ES-I3 (cell line): ENCODE data around the gene SYNE2.

Experiments
- H3K36me3 ChIP-seq: 2 replicates; pipeline ENCODE4 v1.6.1; 2013; ENCODE audit warnings: mild to moderate bottlenecking, low read length, control low read depth, moderate library complexity; ENCODE audit not compliant: insufficient read depth
- H3K4me1 ChIP-seq: 2 replicates; pipeline ENCODE4 v1.6.1; 2013; ENCODE audit warnings: mild to moderate bottlenecking, control low read depth, low read length; ENCODE audit not compliant: insufficient read depth
- H3K9ac ChIP-seq: 2 replicates; pipeline ENCODE4 v1.6.1; 2013; ENCODE audit warnings: low read depth, mild to moderate bottlenecking, low read length, moderate library complexity
- H3K9me3 ChIP-seq: 2 replicates; pipeline ENCODE4 v1.6.1; 2013; ENCODE audit warnings: mild to moderate bottlenecking, low read length, moderate library complexity; ENCODE audit not compliant: control insufficient read depth, insufficient read depth

SYNE2 gene

DNA sequence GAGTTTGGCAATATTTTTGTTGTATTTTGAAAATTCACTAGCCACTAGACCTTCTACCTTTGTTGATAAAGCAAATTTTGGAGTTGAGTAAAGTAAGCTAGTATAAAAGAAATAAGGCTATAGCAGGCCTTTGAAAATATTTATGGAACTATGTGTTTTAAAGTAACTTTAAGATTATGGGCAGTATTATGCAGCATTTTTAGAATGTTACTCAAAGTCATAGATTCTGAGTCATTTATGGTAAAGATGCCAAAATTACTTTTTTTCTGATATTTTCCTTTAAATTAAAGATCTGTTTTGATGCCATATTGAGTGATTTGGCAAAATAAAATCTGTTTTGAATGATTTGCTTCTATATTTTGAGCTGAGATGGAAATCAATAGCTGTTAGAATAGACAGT lies 57.2 kb downstream of the SYNE2 start:
- H3K9ac ChIP-seq: no peak overlapping the region
- H3K36me3 ChIP-seq: no peaks in the 10 kb centered on the region
- H3K9me3 ChIP-seq: no peaks in the 10 kb centered on the region
- peaks cover 5% of the 10 kb centered on the region; the same call in 1 of the 2 replicates for H3K4me1 ChIP-seq

DNA sequence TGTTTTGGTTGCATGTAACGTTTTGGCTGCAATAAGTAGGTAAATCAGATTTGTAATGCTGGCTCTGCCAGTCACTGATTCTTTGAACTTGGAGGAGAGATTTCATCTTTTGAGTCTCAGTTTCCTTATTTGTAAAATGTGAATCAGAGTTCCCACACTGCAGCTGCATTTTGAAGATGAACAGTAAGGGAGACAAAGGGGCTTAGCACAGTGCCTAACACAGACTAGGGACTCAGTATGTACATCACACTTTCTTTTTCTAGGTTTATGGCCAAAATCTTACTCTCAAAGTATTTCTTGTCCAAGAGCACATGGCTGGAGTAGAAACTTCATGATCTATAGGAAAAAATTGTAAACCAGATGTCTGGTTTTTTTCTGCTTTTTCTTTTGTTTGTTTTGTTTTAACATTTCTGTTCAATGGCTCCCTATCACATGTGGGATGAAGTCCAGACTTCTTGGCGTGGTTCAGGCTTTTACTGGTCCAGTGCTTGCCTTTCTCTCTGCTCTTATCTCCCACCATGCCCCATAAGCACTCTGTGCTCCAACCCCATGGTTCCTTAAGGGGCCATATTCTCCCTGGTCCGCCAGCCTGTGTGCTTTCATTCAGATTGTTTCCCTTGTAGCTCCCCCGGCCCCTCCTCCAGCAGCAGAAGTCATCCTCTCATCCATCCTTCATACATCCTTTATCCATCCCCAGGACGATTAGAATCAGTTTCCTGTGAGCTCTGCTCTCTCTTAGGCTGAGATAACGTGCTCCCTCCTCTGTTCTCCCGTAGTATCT lies 58.0 kb downstream of the SYNE2 start:
- H3K9me3 ChIP-seq: no peaks in the 10 kb centered on the region
- peaks cover 5% of the 10 kb centered on the region; the same call in 1 of the 2 replicates for H3K4me1 ChIP-seq
- H3K9ac ChIP-seq: no peak overlapping the region
- H3K36me3 ChIP-seq: no peaks in the 10 kb centered on the region

DNA sequence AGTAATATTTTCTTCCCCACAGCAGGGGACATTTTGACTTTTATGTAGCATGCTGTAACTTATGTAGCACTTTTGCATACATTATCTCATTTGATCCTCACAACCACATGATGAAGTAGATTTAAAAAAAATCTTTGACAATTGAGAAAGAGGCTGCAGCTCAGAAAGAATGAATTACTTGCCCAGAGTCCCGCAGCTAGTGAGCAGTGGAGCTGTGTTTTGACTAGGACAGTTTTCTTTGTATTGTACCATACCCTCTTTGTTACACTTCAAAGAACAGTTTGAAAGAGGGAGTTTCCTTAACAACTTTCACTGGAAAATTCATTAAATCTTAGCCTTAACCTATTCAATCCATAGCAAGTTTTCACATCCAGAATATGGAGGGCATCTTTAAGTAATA lies 58.6 kb downstream of the SYNE2 start:
- Histone ChIP-seq H3K4me1 (peaks cover 5% of the 10 kb centered on the region; the same call in 1 of the 2 replicates), H3K36me3 (no peaks in the 10 kb centered on the region), H3K9me3 (no peaks in the 10 kb centered on the region), H3K9ac (no peak overlapping the region)

DNA sequence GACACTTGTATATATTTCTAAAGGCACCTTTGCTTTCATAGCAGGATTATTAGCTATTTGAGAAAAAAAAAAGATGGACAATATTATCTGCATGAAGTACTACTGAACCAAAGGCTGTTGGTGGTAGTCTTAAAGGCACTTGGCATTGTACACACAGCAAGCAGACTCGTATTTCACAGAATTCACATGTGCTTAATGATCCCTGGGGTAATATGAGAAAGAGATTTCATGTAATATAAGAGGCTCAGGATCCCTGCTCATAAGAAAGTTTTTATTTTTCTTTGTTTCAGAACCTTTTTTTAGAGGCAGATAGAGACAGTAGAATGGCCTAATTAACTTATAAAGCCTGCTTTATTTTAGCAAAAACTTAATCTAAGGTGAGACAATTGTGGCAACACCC lies 59.5 kb downstream of the SYNE2 start:
- H3K9me3 ChIP-seq: no peaks in the 10 kb centered on the region
- no peak overlapping the region for H3K9ac ChIP-seq
- H3K36me3 ChIP-seq: no peaks in the 10 kb centered on the region
- H3K4me1 ChIP-seq: peaks cover 5% of the 10 kb centered on the region; the same call in 1 of the 2 replicates

DNA sequence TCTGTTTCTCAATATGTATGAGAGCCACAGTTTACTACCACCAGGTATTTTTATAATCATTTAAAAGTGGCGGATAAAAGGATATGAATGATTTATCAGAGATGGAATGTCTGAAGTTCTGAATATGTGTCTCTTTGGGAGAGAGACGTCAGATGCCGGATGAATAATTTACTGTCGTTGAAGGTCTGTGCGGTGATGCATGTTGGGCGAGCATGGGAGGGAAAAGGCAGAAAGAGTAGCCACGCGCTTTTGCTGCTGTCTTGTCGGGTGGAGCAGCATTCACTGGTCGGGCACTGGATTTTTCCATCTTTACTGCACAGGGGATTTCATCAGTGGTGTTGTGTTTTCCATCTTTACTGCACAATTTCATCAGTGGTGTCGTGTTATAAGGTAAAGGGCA lies 65.6 kb downstream of the SYNE2 start:
- no peaks in the 10 kb centered on the region for H3K9me3 ChIP-seq
- 0 out of 2 replicates have a peak, but pooled peaks cover 3% of the 10 kb centered on the region for H3K4me1 ChIP-seq
- H3K9ac ChIP-seq: no peak overlapping the region
- no peaks in the 10 kb centered on the region for H3K36me3 ChIP-seq

DNA sequence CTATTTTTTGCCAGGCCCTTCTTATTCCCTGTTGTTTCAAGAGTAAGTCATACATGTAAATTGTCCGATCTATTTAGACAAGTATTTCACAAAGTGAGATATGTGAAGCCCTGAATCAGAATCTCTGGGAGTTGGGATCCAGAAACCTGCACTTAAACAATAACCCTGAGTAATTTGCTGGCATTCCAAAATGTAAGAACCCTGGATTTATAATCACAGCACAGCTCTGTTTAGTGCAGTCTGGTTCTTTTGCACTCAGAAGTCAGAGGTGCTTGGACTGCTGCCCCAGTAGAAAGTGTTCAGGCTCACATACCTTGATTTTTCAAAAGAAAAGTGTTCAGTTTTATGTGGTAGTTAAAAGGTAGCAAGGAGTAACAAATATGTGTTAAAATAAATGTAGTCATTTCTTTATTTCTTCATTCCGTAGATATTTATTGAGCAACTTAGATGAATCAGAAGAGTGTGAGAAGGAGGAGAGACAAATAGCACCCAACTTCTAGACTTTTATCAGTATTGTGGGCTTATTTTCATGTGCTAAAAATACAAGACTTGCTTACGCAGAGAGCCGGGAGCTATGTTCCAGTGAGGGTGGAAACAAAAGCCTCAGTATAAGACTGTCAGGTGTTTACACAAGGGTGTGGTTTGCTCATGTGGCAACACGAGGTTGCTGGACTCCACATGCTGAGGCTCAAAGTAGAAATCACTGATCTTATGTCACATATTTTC lies 70.1 kb downstream of the SYNE2 start:
- no peak overlapping the region for H3K9ac ChIP-seq
- no peaks in the 10 kb centered on the region for H3K9me3 ChIP-seq

DNA sequence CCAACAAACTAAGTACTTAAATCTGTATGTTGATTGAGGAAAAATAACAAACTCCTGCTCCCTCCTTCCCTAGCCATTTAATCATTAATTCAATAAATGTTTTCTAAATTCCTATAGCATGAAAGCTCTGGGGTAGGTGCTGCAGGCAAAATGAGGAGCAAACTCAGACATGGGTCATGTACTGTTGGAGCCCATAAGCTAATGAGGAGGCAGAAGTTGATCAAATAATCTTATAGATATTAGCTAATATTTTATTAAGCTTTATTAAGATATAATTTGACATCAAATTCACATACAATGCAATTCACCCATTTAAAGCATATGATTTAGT lies 70.6 kb downstream of the SYNE2 start:
- 0 out of 2 replicates have a peak, but pooled peaks cover 3% of the 10 kb centered on the region for H3K4me1 ChIP-seq

More for the DNA sequence above, 70.1 kb downstream of the SYNE2 start:
- H3K36me3 ChIP-seq: no peaks in the 10 kb centered on the region
- H3K4me1 ChIP-seq: 0 out of 2 replicates have a peak, but pooled peaks cover 3% of the 10 kb centered on the region

DNA sequence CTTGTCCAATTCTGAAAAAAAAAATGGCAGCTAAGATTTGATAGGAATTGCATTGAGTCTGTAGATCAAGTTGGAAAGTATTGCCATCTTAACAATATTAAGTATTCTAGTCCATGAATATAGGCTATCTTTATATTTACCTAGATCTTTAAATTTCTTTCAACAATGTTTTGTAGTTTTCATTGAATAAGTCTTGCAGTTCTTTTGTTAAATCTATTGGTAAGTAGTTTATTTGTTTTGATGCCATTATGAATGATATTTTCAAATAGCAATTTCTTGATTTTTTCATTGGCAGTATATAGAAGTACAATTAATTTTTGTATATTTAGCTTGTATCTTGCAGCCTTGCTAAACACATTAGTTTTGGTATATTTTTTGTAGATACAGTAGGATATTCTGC lies 71.6 kb downstream of the SYNE2 start:
- Histone ChIP-seq H3K9me3 (no peaks in the 10 kb centered on the region), H3K36me3 (no peaks in the 10 kb centered on the region), H3K9ac (no peak overlapping the region), H3K4me1 (0 out of 2 replicates have a peak, but pooled peaks cover 7% of the 10 kb centered on the region)

More for the DNA sequence above, 70.6 kb downstream of the SYNE2 start:
- no peaks in the 10 kb centered on the region for H3K36me3 ChIP-seq
- H3K9ac ChIP-seq: no peak overlapping the region
- H3K9me3 ChIP-seq: no peaks in the 10 kb centered on the region

DNA sequence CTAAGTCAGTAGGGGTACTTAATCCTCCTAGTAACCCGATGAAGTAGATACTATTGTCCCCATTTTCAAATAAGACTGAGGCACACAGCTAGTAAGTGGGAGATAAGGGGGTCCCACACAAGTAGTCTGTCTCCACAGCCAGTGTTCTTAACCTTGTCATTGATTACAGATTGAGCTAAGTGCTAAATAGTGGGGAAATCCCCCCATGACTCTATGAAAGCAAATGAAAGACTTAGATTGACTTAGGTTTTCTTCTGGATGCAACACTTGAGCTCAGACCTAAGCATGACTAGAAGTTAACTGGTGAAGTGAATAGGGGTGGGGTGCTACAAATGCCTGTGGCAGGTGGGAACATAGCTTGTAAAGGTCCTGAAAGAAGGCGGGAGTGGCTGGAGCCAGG lies 73.8 kb downstream of the SYNE2 start:
- Histone ChIP-seq H3K9ac (no peak overlapping the region), H3K4me1 (0 out of 2 replicates have a peak, but pooled peaks cover 7% of the 10 kb centered on the region), H3K9me3 (no peaks in the 10 kb centered on the region), H3K36me3 (no peaks in the 10 kb centered on the region)

DNA sequence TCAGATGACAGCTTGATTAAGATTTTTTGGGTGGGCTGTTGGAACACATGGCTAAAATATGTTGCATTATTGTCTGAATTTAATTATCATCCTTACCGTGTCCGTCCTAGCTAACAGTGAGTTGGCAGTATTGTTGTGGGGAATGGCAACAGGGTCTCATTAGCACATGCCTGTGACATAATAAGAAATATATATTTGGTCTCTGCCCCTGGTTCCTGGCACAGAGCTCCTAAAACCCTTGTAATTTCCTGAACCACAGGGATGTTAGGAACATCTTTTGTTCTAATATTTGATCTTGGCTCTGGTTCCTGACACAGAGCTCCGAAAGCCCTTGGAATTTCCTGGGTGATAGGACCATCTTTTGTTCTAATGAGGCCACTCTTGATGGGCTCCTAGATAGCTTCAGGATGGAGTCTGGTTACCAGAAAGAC lies 76.0 kb downstream of the SYNE2 start:
- Histone ChIP-seq H3K9ac (no peak overlapping the region), H3K4me1 (peaks cover 10% of the 10 kb centered on the region; the same call in 1 of the 2 replicates), H3K36me3 (no peaks in the 10 kb centered on the region), H3K9me3 (no peaks in the 10 kb centered on the region)

DNA sequence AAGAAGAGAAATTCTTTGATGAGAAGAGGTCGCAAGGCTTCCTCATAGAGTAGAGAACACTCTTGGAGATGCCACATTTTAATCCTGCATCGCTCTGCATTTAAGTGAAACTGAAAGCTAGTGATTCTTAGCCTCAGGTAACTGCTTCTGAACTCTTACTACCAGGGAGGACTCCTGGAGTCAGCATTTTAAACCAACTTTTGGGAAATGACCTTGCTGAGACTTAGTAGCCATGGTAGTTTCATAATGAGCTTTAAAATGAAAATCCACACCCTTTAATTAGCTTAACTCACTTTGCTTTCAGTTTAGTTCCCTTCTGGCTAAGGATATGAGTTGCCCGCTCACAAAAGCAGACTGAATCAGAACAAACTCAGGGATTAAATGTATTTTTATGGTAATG lies 80.3 kb downstream of the SYNE2 start:
- Histone ChIP-seq H3K9ac (no peak overlapping the region), H3K9me3 (no peaks in the 10 kb centered on the region), H3K4me1 (peaks cover 10% of the 10 kb centered on the region; the same call in 1 of the 2 replicates), H3K36me3 (no peaks in the 10 kb centered on the region)

DNA sequence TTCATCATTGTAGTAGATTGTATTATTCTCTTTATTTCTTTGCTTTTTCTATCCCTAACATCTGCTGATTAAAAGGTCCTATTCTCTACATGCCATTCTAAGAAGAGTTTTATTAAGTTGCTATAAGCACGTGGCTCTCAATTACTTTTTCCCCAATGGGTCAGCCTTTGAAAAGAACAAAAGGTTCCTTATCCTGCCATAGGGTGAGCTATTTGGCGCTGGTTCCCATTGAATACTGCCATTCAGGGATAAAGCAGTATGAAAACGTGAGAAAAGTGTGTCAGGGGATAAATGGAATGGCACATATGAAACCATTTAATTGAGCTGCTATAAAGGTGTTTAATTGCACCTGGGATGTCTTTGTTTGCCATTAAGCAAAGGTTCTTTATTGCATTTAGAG lies 80.9 kb downstream of the SYNE2 start:
- H3K9ac ChIP-seq: no peak overlapping the region
- H3K36me3 ChIP-seq: no peaks in the 10 kb centered on the region

DNA sequence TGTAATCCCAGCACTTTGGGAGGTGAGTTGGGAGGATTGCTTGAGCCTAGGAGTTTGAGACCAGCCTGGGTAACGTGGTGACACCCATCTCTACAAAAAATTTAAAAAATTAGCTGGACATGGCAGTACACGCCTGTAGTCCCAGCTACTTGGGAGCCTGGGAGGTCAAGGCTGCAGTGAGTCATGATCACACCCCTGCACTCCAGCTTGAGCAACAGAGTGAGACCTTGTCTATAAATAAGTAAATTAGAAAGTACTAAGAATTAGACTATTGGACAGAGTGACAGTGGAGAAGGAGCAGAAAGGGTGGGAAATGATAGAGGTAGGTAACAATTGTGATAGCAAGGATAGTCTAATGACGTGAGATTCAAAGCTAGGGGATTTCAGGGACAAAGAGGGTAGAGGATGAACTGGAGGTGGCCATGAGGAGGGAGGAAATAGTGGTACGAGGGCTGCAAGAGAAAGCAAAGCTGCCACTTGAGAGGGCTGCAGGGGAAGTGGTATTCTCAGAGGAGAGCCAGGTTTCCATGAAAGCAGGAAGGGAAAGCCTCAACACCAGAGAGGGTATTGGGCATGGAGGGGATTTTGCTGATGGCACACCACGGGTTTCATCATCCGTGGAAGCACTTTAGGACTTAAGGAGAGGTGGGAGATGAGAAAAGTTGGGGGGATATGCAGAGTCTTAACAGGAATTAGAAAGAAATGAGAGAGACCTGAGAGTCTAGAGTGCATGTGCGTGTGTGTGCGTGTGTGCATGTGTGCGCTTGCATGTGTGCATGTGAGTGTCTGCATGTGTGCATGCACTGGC lies 85.6 kb downstream of the SYNE2 start:
- Histone ChIP-seq H3K9me3 (no peaks in the 10 kb centered on the region), H3K9ac (no peak overlapping the region), H3K36me3 (peaks cover 2% of the 10 kb centered on the region), H3K4me1 (peaks cover under 1% of the 10 kb centered on the region; the same call in 1 of the 2 replicates)

More for the DNA sequence above, 80.9 kb downstream of the SYNE2 start:
- Histone ChIP-seq H3K4me1 (peaks cover 8% of the 10 kb centered on the region; the same call in 1 of the 2 replicates), H3K9me3 (no peaks in the 10 kb centered on the region)

DNA sequence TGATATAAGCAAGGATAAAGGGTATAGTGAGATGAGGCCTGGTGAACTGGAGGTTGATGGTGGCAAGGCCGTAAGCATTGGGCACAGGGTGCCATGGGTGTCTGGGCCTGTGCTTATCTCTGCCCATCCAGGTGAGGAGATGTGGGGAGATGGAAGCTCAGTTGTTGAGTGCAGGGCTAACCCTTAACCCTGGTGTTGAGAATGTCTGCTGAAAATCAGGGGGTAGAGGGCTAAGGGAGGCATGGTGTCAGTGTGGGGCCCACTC lies 86.1 kb downstream of the SYNE2 start:
- Histone ChIP-seq H3K4me1 (no peaks in the 10 kb centered on the region), H3K9me3 (no peaks in the 10 kb centered on the region), H3K9ac (no peak overlapping the region), H3K36me3 (peaks cover 2% of the 10 kb centered on the region)
